K562 (cell line): ENCODE measurements around the gene CLEC4D. TPM values are rescaled to one million over a fixed set of nuclear protein-coding genes. Genes with fewer than 3 reads are reported as not detected.

Experiments
- ATAC-seq: fragments of 200-7000 bp; cut with Tn5 transposase; 3 replicates; pipeline ENCODE4 v1.9.1; 2020; ENCODE audit warnings: moderate library complexity
- BruUV-seq: library from RNA; stranded (reverse); fragments of 400-500 nt; replicated peaks from 2 replicates; lab custom pipeline; 2021; lab: Mats Ljungman, UMichigan
- CTCF ChIA-PET: fragments of 300-600 bp; formaldehyde crosslinking; extraction: SDS; loops from one replicate; lab custom pipeline; 2021; ENCODE audit warnings: low intra/inter-chr PET ratio; lab: Yijun Ruan, JAX
- POLR2A ChIA-PET: fragments of 300-600, 350-650 bp; sonication (Branson Sonifier 250); formaldehyde crosslinking; extraction: SDS; loops from one replicate; lab custom pipeline; 2021; ENCODE audit warnings: antibody characterized with exemption, inconsistent platforms; lab: Yijun Ruan, JAX
- DNase-seq, 4 experiments: peaks; one replicate each; pipeline versions ENCODE4 v3.0.0 to v3.0.0-alpha.2; 2011 to 2018; ENCODE audit warnings: low spot score in 3 of 4, mixed read lengths in 3 of 4; ENCODE audit errors: extremely low read depth in 1 of 4
- FAIRE-seq: peaks from 2 replicates; lab custom pipeline; 2011; peaks lifted over from hg19 to GRCh38; lab: Jason Lieb, UNC
- H2AFZ ChIP-seq: 2 replicates; pipeline ENCODE4 v1.6.0; 2011; ENCODE audit warnings: low read depth, low read length, control low read depth, inconsistent platforms
- H3K27ac ChIP-seq: fragments of 200-600 bp; 3 replicates; pipeline ENCODE4 v1.8.0; 2011; ENCODE audit warnings: low read depth, mild to moderate bottlenecking, control low read depth, inconsistent platforms, low read length, moderate library complexity, mixed read lengths; ENCODE audit errors: extremely low read depth
- H3K27me3 ChIP-seq, 2 experiments: fragments of 300-600 bp in 1 of 2; 2 replicates in 1 of 2; 3 replicates in 1 of 2; pipeline versions ENCODE4 v1.6.0 to v1.8.0; 2011; ENCODE audit warnings: inconsistent platforms in 2 of 2, low read length in 2 of 2, mild to moderate bottlenecking in 1 of 2, mixed read lengths in 1 of 2, moderate library complexity in 1 of 2; ENCODE audit not compliant: control insufficient read depth in 2 of 2, insufficient read depth in 2 of 2
- H3K36me3 ChIP-seq: fragments of 300-600 bp; 3 replicates; pipeline ENCODE4 v1.8.0; 2011; ENCODE audit warnings: mild to moderate bottlenecking, low read length, inconsistent platforms; ENCODE audit not compliant: control insufficient read depth, insufficient read depth
- H3K4me1 ChIP-seq, 2 experiments: fragments of 200-600 bp in 1 of 2; replicated peaks in 1 of 2; 2 replicates in 1 of 2; 3 replicates in 1 of 2; pipeline versions ENCODE4 v1.5.1 to v1.8.0; 2011; ENCODE audit warnings: inconsistent platforms in 2 of 2, low read length in 2 of 2, mild to moderate bottlenecking in 1 of 2, mixed read lengths in 1 of 2, moderate library complexity in 1 of 2; ENCODE audit not compliant: control insufficient read depth in 2 of 2, insufficient read depth in 2 of 2
- H3K4me2 ChIP-seq: 2 replicates; pipeline ENCODE4 v1.6.1; 2011; ENCODE audit warnings: low read length, control low read depth, inconsistent platforms, mixed read lengths; ENCODE audit not compliant: insufficient read depth
- H3K4me3 ChIP-seq: fragments of 200-600 bp; sonication (generic), shearing (Covaris generic); 2 replicates; pipeline ENCODE4 v1.5.1; 2016; ENCODE audit warnings: control low read depth, inconsistent platforms
- H3K79me2 ChIP-seq: fragments of 200-600 bp; 3 replicates; pipeline ENCODE4 v1.8.0; 2011; ENCODE audit warnings: low read length, inconsistent platforms; ENCODE audit not compliant: control insufficient read depth, insufficient read depth
- H3K9ac ChIP-seq, 2 experiments: 2 replicates each; pipeline versions ENCODE4 v1.6.0 to v1.6.1; 2011; ENCODE audit warnings: low read depth in 2 of 2, low read length in 2 of 2, control low read depth in 1 of 2, inconsistent platforms in 1 of 2, mild to moderate bottlenecking in 1 of 2, mixed read lengths in 1 of 2; ENCODE audit not compliant: insufficient read depth in 1 of 2
- H3K9me1 ChIP-seq: one replicate; pipeline ENCODE4 v1.6.0; 2011; ENCODE audit warnings: inconsistent platforms, mild to moderate bottlenecking, low read length, moderate library complexity; ENCODE audit not compliant: control insufficient read depth, insufficient read depth
- H3K9me3 ChIP-seq: replicated peaks from 2 replicates; pipeline ENCODE4 v1.5.1; 2011; ENCODE audit warnings: low read depth, low read length, inconsistent platforms; ENCODE audit not compliant: control insufficient read depth, insufficient read depth
- H4K20me1 ChIP-seq: replicated peaks from 2 replicates; pipeline ENCODE4 v1.6.1; 2011; ENCODE audit warnings: low read length, inconsistent platforms, mixed read lengths; ENCODE audit not compliant: control insufficient read depth, insufficient read depth
- ADNP ChIP-seq: fragments of 200-800 bp; sonication (Bioruptor generic); IDR thresholded peaks from 2 replicates; pipeline ENCODE4 v1.6.1; 2016; ENCODE audit warnings: missing genetic modification characterization, missing compliant biosample characterization
- CSDE1 ChIP-seq, 2 experiments: fragments of 450-650 bp; IDR thresholded peaks; 2 replicates each; pipeline ENCODE4 v1.6.1; 2016; ENCODE audit warnings: mild to moderate bottlenecking in 1 of 2
- ELF1 ChIP-seq: fragments of 200-800 bp; sonication (Bioruptor generic); IDR thresholded peaks from 2 replicates; pipeline ENCODE4 v1.6.1; 2016; ENCODE audit warnings: missing genetic modification characterization, missing compliant biosample characterization
- GABPA ChIP-seq: fragments of 200-800 bp; sonication (Bioruptor generic); conservative IDR thresholded peaks from 2 replicates; pipeline ENCODE4 v1.6.1; 2016; ENCODE audit warnings: low read depth, missing genetic modification characterization, missing compliant biosample characterization
- JUND ChIP-seq, 2 experiments: IDR thresholded peaks; 2 replicates in 1 of 2; 3 replicates in 1 of 2; pipeline ENCODE4 v1.6.1; 2011; ENCODE audit warnings: borderline replicate concordance in 2 of 2, low read depth in 2 of 2, low read length in 2 of 2, improper control_type of control experiment in 1 of 2, missing biosample characterization in 1 of 2, missing genetic modification characterization in 1 of 2, missing genetic modification reagents in 1 of 2
- NR4A1 ChIP-seq, 2 experiments: fragments of 250-450 bp in 1 of 2; fragments of 450-650 bp in 1 of 2; sonication (Bioruptor Pico) in 1 of 2; IDR thresholded peaks; 2 replicates each; pipeline versions ENCODE4 v1.4.0 to v1.6.1; 2016 to 2020; ENCODE audit warnings: mild to moderate bottlenecking in 2 of 2, missing compliant biosample characterization in 1 of 2, missing genetic modification characterization in 1 of 2, moderate library complexity in 1 of 2
- RUNX1 ChIP-seq: sonication (generic); IDR thresholded peaks from 2 replicates; pipeline ENCODE4 v1.6.1; 2016; ENCODE audit warnings: antibody characterized with exemption, low read depth
- SMAD2 ChIP-seq: fragments of 150-350 bp; IDR thresholded peaks from 2 replicates; pipeline ENCODE4 v1.6.1; 2014; ENCODE audit warnings: low read depth, mild to moderate bottlenecking, low read length
- TCF7 ChIP-seq: sonication (generic); IDR thresholded peaks from 2 replicates; pipeline ENCODE4 v1.6.1; 2016; ENCODE audit warnings: antibody characterized with exemption, borderline replicate concordance
- ZNF507 ChIP-seq: conservative IDR thresholded peaks from 2 replicates; pipeline ENCODE4 v1.6.1; 2017; ENCODE audit warnings: missing genetic modification characterization, missing compliant biosample characterization
- WGBS: fragments of 100-300 bp; shearing (Covaris generic); methylation state at CpG from one replicate; pipeline ENCODE4 v1.1.6; 2016; ENCODE audit warnings: low coverage, mixed read lengths; ENCODE audit not compliant: insufficient coverage; ENCODE audit errors: missing lambda C conversion rate; 5-methylcytosine and 5-hydroxymethylcytosine counted together
- in situ Hi-C: fragments of 300-500 bp; cut with MboI; formaldehyde crosslinking; loops from 4 replicates; pipeline ENCODE4 v1.15.0; 2018; ENCODE audit warnings: inconsistent platforms, mixed read lengths
- intact Hi-C: fragments of 100-400 bp; cut with micrococcal nuclease; formaldehyde crosslinking; loops from 2 replicates; pipeline ENCODE4 v1.14.2; 2022
- polyA plus RNA-seq, 8 experiments: library from polyadenylated mRNA; depleted of rRNA in 4 of 8; stranded (reverse) in 5 of 8; unstranded in 3 of 8; fragments of >200 nt; fragmentation: Nextera tagmentation in 2 of 8; fragmentation: Illumina TruSeq in 1 of 8; extraction: Ambion mirVana in 2 of 8; extraction: Trizol in 1 of 8; gene quantifications; 2 replicates each; pipeline versions ENCODE4 v1.2.1 to v1.2.3, GENCODE V29; 2011 to 2014; ENCODE audit warnings: inconsistent platforms in 1 of 8, missing spikeins in 1 of 8
- total RNA-seq, 7 experiments: library from RNA; depleted of rRNA in 6 of 7; stranded (reverse); fragments of >200 nt in 6 of 7; fragmentation: Illumina TruSeq in 2 of 7; extraction: Trizol in 2 of 7; gene quantifications; 2 replicates each; pipeline versions ENCODE4 v1.2.1 to v1.2.3, GENCODE V29; 2011 to 2021; ENCODE audit warnings: low replicate concordance in 1 of 7
- TF ChIP-seq, protein P1 (sequence below): sonication (generic); formaldehyde crosslinking; IDR thresholded peaks from 2 replicates; pipeline ENCODE4 v1.8.0; 2022; ENCODE audit warnings: missing genetic modification reagents, mild to moderate bottlenecking, moderate library complexity, borderline replicate concordance
- TF ChIP-seq, protein P2 (sequence below): sonication (generic); formaldehyde crosslinking; IDR thresholded peaks from 2 replicates; pipeline ENCODE4 v1.8.0; 2022; ENCODE audit warnings: mild to moderate bottlenecking, missing genetic modification reagents
- TF ChIP-seq, protein P3 (sequence below): fragments of 250-450 bp; sonication (Bioruptor Pico); IDR thresholded peaks from 2 replicates; pipeline ENCODE4 v1.8.0; 2021; ENCODE audit warnings: mild to moderate bottlenecking, moderate library complexity
- TF ChIP-seq, protein P4 (sequence below): sonication (generic); formaldehyde crosslinking; IDR thresholded peaks from 2 replicates; pipeline ENCODE4 v1.8.1; 2023; ENCODE audit warnings: mild to moderate bottlenecking, missing genetic modification reagents

Gene CLEC4D
- total and polyA plus RNA-seq, 9 of the 15 experiments (the other 6 are each of a cell fraction or from before 2014, with no cell fraction given), result not detected

DNA sequence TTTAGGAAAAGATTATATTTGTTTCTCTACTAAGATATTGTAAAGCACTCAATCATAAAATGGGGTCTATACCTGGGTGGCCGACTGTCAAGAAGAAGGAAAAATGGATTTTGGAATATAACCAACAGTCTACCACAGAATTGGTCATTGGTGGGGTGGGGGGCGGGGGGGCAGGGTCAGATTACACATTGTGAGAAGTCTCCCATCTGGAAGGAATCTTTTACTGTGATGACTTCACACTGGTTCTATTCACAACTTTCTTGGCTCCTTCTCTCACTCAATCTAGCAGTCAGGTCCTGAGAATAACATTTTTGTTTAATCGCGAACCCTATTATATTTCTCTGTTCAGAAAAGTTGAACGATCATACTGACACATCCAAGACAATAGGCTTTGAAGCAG lies 36.1 kb downstream of the CLEC4D start:
- no peaks in the 10 kb centered on the region for H3K36me3 ChIP-seq
- FAIRE-seq, result no peak
- in situ Hi-C loops, result no loop called here
- intact Hi-C loops, result no loop called here
- H3K27me3 ChIP-seq, result no peaks in the 10 kb centered on the region
- H2AFZ ChIP-seq, result no peak overlapping the region
- H3K9me1 ChIP-seq, result no peaks in the 10 kb centered on the region
- ChIA-PET POLR2A (no interaction called here), CTCF (no interaction called here)
- no peak for DNase-seq
- H3K9ac ChIP-seq, result no peak overlapping the region
- no peak overlapping the region for H3K4me2 ChIP-seq
- no peaks in the 10 kb centered on the region for H3K4me1 ChIP-seq
- no peaks in the 10 kb centered on the region for H4K20me1 ChIP-seq
- H3K4me3 ChIP-seq, result no peak overlapping the region
- no TSS peak for BruUV-seq
- ATAC-seq, result no peak
- H3K27ac ChIP-seq, result no peak overlapping the region
- H3K9me3 ChIP-seq, result no peaks in the 10 kb centered on the region
- 0% methylated on average over 4 of the region's 5 CpGs for WGBS
- no peaks in the 10 kb centered on the region for H3K79me2 ChIP-seq
- TF ChIP-seq, protein P1, sequence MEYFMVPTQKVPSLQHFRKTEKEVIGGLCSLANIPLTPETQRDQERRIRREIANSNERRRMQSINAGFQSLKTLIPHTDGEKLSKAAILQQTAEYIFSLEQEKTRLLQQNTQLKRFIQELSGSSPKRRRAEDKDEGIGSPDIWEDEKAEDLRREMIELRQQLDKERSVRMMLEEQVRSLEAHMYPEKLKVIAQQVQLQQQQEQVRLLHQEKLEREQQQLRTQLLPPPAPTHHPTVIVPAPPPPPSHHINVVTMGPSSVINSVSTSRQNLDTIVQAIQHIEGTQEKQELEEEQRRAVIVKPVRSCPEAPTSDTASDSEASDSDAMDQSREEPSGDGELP (CRISPR knock-in tag), result no peak
- TF ChIP-seq GABPA (tag) (no peak), TCF7 (no peak), NR4A1 (CRISPR knock-in tag; IDR thresholded peaks at IDR 0.05) (no peak), NR4A1 (tag; IDR thresholded peaks at IDR 0.05) (no peak), RUNX1 (no peak), SMAD2 (no peak), ZNF507 (no peak), CSDE1 (IDR thresholded peaks at IDR 0.05) (no peak), JUND (IDR thresholded peaks at IDR 0.05; ENCODE audit: borderline replicate concordance, low read depth, low read length) (no peak), JUND (tag; IDR thresholded peaks at IDR 0.05; ENCODE audit: borderline replicate concordance, low read depth, low read length) (no peak), ADNP (tag) (no peak), ELF1 (tag) (no peak)
- TF ChIP-seq, protein P2, sequence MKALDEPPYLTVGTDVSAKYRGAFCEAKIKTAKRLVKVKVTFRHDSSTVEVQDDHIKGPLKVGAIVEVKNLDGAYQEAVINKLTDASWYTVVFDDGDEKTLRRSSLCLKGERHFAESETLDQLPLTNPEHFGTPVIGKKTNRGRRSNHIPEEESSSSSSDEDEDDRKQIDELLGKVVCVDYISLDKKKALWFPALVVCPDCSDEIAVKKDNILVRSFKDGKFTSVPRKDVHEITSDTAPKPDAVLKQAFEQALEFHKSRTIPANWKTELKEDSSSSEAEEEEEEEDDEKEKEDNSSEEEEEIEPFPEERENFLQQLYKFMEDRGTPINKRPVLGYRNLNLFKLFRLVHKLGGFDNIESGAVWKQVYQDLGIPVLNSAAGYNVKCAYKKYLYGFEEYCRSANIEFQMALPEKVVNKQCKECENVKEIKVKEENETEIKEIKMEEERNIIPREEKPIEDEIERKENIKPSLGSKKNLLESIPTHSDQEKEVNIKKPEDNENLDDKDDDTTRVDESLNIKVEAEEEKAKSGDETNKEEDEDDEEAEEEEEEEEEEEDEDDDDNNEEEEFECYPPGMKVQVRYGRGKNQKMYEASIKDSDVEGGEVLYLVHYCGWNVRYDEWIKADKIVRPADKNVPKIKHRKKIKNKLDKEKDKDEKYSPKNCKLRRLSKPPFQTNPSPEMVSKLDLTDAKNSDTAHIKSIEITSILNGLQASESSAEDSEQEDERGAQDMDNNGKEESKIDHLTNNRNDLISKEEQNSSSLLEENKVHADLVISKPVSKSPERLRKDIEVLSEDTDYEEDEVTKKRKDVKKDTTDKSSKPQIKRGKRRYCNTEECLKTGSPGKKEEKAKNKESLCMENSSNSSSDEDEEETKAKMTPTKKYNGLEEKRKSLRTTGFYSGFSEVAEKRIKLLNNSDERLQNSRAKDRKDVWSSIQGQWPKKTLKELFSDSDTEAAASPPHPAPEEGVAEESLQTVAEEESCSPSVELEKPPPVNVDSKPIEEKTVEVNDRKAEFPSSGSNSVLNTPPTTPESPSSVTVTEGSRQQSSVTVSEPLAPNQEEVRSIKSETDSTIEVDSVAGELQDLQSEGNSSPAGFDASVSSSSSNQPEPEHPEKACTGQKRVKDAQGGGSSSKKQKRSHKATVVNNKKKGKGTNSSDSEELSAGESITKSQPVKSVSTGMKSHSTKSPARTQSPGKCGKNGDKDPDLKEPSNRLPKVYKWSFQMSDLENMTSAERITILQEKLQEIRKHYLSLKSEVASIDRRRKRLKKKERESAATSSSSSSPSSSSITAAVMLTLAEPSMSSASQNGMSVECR, result no peak
- TF ChIP-seq, protein P3, sequence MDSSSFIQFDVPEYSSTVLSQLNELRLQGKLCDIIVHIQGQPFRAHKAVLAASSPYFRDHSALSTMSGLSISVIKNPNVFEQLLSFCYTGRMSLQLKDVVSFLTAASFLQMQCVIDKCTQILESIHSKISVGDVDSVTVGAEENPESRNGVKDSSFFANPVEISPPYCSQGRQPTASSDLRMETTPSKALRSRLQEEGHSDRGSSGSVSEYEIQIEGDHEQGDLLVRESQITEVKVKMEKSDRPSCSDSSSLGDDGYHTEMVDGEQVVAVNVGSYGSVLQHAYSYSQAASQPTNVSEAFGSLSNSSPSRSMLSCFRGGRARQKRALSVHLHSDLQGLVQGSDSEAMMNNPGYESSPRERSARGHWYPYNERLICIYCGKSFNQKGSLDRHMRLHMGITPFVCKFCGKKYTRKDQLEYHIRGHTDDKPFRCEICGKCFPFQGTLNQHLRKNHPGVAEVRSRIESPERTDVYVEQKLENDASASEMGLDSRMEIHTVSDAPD (CRISPR knock-in tag), result no peak
- TF ChIP-seq, protein P4, sequence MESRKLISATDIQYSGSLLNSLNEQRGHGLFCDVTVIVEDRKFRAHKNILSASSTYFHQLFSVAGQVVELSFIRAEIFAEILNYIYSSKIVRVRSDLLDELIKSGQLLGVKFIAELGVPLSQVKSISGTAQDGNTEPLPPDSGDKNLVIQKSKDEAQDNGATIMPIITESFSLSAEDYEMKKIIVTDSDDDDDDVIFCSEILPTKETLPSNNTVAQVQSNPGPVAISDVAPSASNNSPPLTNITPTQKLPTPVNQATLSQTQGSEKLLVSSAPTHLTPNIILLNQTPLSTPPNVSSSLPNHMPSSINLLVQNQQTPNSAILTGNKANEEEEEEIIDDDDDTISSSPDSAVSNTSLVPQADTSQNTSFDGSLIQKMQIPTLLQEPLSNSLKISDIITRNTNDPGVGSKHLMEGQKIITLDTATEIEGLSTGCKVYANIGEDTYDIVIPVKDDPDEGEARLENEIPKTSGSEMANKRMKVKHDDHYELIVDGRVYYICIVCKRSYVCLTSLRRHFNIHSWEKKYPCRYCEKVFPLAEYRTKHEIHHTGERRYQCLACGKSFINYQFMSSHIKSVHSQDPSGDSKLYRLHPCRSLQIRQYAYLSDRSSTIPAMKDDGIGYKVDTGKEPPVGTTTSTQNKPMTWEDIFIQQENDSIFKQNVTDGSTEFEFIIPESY (CRISPR knock-in tag), result no peak
